A204.1 (cell line): ENCODE results near the gene LRBA.

ENCODE experiments used
- FAIRE-seq: peaks from 2 replicates; lab custom pipeline; 2012; peaks lifted over from hg19 to GRCh38; lab: Jason Lieb, UNC

The LRBA gene

DNA sequence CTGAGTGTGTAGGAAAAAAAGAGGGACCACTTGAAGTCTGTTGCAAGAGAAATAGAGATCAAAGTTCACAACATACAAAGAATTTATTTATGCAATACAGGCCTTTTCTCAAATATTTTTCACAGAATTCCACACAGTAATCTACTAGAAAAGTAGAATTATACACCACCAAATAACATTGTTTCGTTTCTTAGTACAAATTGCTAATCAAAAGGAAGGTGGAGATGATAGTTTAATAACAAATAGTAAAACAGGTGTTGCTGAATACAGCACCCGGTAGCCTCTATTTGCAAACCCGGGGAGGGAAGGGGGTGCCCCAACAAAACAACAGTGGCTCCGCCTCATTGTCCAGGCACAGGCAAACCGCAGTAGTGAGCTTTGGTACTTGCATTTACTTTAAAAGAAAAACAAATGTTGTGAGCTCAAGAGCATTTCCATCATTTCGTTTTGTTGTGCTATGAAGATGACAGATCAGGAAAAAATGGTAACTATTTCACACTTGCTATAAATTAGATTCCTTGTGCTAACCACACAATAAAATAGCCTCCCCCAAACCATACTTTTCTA lies 750.4 kb downstream of the LRBA start:
- FAIRE-seq = no peak

DNA sequence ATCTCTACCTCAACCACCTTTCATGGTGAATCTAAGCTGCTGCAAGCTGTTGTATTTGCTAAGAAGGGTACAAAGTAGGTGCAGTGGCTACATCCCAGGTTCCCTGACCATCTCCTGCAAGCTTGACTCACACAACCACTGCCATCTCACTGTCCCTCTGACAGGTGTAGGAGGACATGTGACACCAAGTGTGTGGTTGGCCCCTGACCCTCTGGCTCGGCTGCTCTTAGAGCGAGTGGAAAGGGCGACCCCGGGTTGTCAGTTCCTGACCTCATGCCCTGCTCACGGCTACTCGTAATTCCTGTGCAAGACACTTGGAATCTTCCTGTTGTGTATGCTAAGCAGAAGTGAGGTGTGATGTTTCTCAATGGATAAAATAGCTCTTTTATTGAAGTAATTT lies 752.5 kb downstream of the LRBA start:
- no peak for FAIRE-seq

GRCh38 chr4:150261571-150261970 lies 753.5 kb downstream of the LRBA start:
- FAIRE-seq = no peak

- no peak for FAIRE-seq
These were observed 755.1 kb downstream of the LRBA start for GRCh38 chr4:150259861-150260567.

DNA sequence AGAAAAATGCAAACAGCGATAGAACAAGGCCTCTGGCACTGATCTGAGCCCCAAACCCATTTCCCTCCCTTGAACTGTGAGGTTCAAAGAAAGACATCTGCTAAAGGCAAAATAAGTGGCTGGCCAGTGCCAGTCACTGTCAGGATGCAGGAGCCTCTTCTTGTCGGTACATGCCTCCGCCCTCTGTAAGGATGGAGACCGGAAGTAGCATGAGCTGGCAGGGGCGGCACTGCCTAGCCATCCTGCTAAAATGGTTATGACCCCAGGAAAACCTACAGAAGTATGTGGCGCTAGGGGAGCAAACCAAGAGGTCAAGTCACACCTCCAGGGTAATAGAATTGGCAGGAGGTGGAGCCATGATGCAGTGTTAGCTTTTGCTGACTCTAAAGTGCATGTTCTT lies 756.5 kb downstream of the LRBA start:
- FAIRE-seq = no peak

- no peak for FAIRE-seq
These were observed 758.0 kb downstream of the LRBA start for GRCh38 chr4:150256841-150257730.

- no peak for FAIRE-seq
These were observed 758.9 kb downstream of the LRBA start for GRCh38 chr4:150256225-150256620.

GRCh38 chr4:150255610-150256224 lies 759.4 kb downstream of the LRBA start:
- FAIRE-seq = no peak

GRCh38 chr4:150253965-150254630 lies 761.0 kb downstream of the LRBA start:
- FAIRE-seq = no peak

GRCh38 chr4:150253416-150253815 lies 761.7 kb downstream of the LRBA start:
- FAIRE-seq = no peak

DNA sequence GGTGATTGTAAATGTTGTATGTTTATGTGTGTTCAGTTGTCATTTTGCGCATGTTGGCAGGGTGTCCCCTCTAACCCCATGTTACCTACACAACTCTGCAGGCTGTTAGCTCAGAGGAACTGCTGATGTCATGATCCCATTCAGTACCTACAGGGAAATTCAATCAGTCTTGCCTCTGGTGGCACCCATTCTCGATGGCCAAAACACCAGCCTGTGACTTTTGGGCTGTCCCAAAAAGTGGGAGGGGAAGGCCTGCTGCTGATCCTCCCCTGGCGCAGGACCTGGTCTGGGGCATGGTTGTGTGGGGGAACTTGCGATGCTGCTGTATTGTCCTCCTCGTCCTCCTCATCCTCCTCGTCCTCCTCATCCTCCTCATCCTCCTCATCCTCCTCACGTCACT lies 762.3 kb downstream of the LRBA start:
- FAIRE-seq = no peak

- FAIRE-seq = no peak
These were observed 762.8 kb downstream of the LRBA start for GRCh38 chr4:150252306-150252705.

- no peak for FAIRE-seq
These were observed 763.3 kb downstream of the LRBA start for GRCh38 chr4:150251752-150252190.

DNA sequence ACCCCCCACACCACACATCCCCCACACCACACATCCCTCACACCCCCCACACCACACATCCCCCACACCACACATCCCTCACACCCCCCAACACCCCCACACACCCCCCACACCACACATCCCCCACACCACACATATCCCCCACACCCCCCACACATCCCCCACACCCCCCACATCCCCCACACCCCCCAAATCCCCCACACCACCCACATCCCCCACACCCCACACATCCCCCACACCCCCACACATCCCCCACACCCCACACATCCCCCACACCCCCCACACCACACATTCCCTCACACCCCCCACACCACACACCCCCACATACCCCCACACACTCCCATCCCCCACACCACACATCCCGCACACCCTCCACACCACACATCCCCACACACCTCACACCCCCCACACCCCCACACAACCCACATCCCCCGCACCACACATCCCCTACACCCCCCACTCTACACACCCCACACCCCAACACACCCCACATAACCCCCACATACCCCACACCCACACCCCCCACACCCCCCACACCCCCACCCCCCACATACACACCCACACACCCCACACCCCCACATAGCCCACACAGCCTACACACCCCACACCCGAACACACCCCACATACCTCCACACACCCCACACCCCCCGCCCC lies 764.0 kb downstream of the LRBA start:
- FAIRE-seq = no peak

DNA sequence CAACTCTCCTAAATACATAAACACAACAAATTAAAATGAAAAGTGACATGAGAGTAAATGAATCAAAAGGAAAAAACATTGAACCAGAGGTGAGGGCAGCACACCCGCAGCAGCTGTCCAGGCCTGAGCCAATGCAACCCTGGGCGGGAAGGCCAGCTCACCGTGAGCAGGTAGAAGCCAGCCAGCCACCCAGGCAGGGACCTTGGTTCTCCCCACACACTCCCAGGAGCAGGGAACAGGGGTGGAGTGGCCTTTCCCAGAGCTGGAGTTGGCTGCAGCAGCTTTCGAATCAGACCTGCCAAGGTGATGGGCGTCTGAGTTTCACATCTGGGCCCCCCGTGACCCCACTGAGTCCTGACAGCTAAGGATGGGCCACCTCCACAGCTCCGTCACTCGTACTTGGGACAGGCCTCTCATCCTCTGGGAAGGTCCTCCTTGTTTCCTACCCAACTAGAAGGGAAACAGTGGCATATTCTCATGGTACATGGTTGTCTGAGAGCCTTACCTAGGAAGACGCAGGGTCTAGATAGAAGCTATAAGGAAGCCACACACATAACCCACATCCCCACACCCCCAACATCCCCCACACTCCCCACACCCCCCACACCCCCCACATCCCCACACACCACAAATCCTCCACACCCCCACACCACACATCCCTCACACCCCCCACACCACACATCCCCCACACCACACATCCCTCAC lies 764.6 kb downstream of the LRBA start:
- FAIRE-seq = no peak

DNA sequence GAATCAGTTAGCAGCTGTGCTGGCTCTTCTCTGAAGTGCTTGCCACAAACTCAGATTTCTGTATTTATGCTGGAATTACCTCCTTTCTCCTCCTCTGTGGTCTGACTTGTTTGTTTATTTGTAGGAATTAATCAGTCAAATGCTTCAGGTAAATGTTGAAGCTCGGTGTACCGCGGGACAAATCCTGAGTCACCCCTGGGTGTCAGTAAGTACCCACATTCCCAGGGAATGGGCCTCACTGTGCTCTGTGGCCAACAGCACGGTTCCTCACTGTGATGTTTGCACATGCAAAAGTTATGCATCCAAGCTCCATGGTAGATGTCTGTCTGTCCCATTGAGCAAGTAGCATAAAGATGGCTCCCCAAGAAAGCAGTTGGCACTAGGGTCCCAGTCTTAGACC lies 766.9 kb downstream of the LRBA start:
- no peak for FAIRE-seq

DNA sequence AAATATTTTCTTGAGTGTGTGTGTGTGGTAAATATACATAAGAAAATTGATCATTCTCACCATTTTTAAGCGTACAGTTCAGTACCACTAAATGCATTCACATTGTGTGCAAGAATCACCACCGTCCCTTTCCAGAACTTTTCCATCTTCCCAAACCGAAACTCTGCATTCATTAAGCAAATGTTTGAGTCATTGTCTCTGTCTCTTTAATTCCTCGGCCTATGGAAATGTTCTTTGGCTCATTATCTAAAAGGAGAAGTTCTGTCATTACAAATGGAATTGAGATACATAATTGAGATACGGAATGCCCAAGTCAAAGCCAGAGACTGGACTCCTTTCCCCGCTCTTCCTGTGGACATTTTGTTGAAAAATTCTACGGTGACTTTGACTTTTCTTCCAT lies 767.9 kb downstream of the LRBA start:
- FAIRE-seq = no peak

DNA sequence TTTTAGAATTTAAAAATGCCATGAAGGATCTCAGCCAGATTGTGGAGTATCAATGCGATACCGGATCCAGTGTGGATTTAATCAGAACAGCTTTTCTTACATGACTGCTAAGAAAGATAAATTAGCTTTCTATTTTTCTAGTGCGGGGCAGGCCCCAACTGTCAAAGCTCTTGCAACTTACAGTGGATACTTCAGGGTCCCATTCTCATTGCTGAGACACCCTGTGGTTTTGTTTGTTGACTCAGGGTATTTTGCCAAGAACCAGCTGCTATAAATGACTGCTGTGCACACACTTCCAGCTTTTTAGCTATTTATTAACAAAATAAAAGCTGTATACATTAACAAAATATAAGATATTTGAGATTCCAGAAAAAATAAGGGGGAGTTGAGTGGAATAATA lies 770.5 kb downstream of the LRBA start:
- FAIRE-seq = no peak

GRCh38 chr4:150243932-150244331 lies 771.2 kb downstream of the LRBA start:
- FAIRE-seq = no peak

DNA sequence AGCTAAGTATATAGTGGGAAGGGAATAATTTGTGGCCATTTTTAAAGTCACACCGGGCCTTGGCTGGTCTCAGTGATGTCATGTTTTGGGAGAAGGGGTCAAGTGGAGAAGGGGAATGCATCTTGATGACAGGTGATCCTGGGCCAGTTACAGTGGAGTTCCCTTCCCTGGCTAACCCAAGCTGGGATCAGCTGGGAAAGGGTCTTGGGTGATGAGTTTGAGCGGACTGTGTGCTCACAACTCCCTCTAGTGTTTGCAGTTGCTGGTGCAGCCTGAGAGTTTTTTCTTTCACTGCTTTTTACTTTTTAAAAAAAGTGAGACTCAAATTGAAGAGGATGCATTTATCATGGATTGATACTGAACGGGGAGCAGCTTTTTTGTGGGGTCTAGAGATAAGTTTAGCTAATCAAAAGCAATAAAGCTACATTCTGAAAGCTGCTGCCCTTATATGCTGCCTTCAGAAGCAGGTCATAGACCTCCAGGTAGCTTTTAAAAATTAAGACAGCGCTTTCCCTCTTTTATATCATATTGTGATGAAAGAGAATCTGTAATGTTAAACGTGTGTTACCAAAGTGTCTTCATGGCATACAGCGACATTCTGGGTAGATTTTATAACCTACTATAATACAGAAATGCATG lies 772.1 kb downstream of the LRBA start:
- FAIRE-seq = no peak

DNA sequence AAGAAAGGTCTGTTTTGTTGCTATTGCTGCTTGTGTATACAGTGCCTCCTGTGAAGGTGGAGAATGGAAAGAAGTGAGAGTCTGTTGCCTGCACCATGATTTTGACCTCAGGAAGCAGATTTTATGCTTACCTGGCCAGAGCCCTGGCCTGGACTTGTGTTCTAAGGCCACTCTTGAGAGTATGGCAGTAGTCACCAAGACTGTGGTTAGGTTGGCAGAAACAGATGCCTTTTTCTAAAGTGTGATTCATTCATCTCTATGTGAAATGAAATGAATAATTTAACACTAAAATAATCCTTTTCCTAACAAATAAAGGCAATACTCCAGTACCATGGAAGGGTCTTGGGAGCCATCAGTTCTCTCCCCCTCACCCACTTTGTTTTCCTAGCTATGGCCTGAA lies 775.1 kb downstream of the LRBA start:
- FAIRE-seq = no peak
